ENCODE measurements around the gene LAMA4. TPM values are rescaled to one million over a fixed set of nuclear protein-coding genes. Genes with fewer than 3 reads are reported as not detected.

The LAMA4 gene
- total RNA-seq, 1 donor from 2014 or later: 102 TPM

DNA sequence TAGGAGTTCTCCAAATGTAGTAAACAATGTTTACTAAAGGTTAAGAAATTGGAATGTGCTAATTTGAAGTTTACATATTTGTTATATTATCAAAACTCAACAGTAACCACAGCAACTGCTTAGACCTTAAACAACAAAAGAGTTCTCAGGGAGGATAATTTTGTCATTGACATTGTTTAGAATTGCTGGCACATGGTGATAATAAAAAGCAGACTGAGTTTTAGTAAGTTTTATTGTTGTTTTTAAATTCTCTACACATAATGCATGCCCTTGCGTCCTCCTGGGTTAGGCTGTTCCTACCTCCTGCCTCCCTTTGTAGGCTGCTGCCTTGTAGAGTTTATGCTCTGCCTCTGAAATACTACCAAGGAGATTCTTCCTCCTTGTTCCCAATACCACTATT is 28.7 kb downstream of the LAMA4 start:
- H3K4me1 Mint-ChIP-seq (ENCODE audit: low read depth): peaks cover 26% of the 10 kb centered on the region
- no peak for TF ChIP-seq CTCF (IDR thresholded peaks at IDR 0.05)
- H3K27me3 Mint-ChIP-seq (ENCODE audit: low read depth): no peaks in the 10 kb centered on the region
- no peak overlapping the region for H3K4me3 Mint-ChIP-seq (ENCODE audit: unreplicated experiment)
- peaks cover 2% of the 10 kb centered on the region for H3K36me3 Mint-ChIP-seq (ENCODE audit: low read depth)
- H3K9me3 Mint-ChIP-seq (ENCODE audit: low read depth): no peaks in the 10 kb centered on the region
- H3K27ac Mint-ChIP-seq (ENCODE audit: unreplicated experiment): no peak overlapping the region
- DNase-seq (ENCODE audit: low spot score): no peak

GRCh38 chr6:112224088-112224487 is 30.3 kb downstream of the LAMA4 start:
- H3K4me3 Mint-ChIP-seq (ENCODE audit: unreplicated experiment): no peak overlapping the region
- H3K27ac Mint-ChIP-seq (ENCODE audit: unreplicated experiment): no peak overlapping the region

DNA sequence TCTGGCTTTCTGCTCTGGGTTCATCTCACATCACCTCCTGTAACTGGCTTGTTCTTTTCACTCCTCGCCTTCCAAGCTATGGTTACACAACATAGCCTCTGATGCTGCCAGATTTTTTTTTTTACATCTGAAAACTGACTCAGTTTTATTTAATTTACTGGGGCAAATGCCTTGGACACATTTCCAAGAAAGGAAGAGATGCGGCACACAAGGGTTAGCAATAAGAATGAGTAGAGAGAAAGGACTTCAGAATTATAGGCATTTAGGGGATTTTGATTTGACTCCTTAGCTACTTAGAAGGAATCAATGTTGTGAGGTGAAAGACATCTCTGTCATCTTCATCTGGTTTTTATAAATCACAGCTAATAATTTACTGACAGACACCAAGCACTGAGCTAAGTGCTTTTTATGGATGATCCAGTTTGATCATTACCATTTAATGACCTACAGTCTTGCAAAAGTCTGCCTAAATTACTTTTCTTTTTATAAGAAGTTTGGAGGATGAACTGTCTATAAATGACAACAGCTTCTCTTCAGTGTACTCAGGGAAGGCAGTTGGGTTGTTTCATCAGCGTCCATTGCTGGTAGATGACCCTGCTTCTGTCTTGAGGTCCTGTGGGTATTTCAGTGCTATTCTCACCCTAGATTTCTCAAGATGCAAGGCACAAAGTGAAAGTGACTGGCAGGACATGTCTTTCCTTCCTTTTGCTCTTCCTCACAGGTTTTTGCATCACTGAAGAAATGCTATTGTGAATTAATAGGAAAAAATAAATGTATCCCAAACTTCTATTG is 31.1 kb downstream of the LAMA4 start:
- peaks cover under 1% of the 10 kb centered on the region for H3K36me3 Mint-ChIP-seq (ENCODE audit: low read depth)
- DNase-seq (ENCODE audit: low spot score): no peak
- H3K27ac Mint-ChIP-seq (ENCODE audit: unreplicated experiment): peak overlapping the region; percentile 19
- H3K4me3 Mint-ChIP-seq (ENCODE audit: unreplicated experiment): no peak overlapping the region
- TF ChIP-seq CTCF (IDR thresholded peaks at IDR 0.05): no peak
- peaks cover 26% of the 10 kb centered on the region for H3K4me1 Mint-ChIP-seq (ENCODE audit: low read depth)
- H3K27me3 Mint-ChIP-seq (ENCODE audit: low read depth): no peaks in the 10 kb centered on the region
- no peaks in the 10 kb centered on the region for H3K9me3 Mint-ChIP-seq (ENCODE audit: low read depth)

More at GRCh38 chr6:112224088-112224487, 30.3 kb downstream of the LAMA4 start:
- no peak for TF ChIP-seq CTCF (IDR thresholded peaks at IDR 0.05)
- Mint-ChIP-seq H3K4me1 (ENCODE audit: low read depth) (peaks cover 26% of the 10 kb centered on the region), H3K27me3 (ENCODE audit: low read depth) (no peaks in the 10 kb centered on the region), H3K9me3 (ENCODE audit: low read depth) (no peaks in the 10 kb centered on the region), H3K36me3 (ENCODE audit: low read depth) (peaks cover 2% of the 10 kb centered on the region)
- DNase-seq (ENCODE audit: low spot score): no peak

GRCh38 chr6:112221981-112222852 is 32.1 kb downstream of the LAMA4 start:
- no peak overlapping the region for H3K4me3 Mint-ChIP-seq (ENCODE audit: unreplicated experiment)
- no peak for TF ChIP-seq CTCF (IDR thresholded peaks at IDR 0.05)
- H3K27me3 Mint-ChIP-seq (ENCODE audit: low read depth): no peaks in the 10 kb centered on the region
- H3K9me3 Mint-ChIP-seq (ENCODE audit: low read depth): no peaks in the 10 kb centered on the region
- no peaks in the 10 kb centered on the region for H3K36me3 Mint-ChIP-seq (ENCODE audit: low read depth)
- no peak for DNase-seq (ENCODE audit: low spot score)
- peaks cover 29% of the 10 kb centered on the region for H3K4me1 Mint-ChIP-seq (ENCODE audit: low read depth)
- H3K27ac Mint-ChIP-seq (ENCODE audit: unreplicated experiment): no peak overlapping the region

DNA sequence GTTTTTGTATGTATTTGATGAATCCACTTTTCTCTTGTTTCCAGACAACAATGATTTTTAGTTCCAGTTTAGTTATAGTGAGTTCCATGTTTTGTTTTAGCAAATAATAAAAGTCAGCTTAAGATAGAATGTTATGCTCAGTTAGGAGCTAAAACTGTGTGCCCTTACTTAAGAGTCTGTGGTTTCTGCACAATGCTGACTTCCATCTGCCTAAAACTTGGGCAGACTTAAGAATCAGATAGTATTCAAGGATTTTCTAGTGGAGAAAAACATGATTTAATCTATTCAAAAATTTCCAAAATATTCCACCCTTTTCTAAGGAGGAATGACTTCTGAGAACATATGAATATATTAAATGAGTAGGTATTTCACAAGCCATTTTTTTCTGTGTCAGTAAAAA is 32.8 kb downstream of the LAMA4 start:
- no peak for DNase-seq (ENCODE audit: low spot score)
- no peak overlapping the region for H3K4me3 Mint-ChIP-seq (ENCODE audit: unreplicated experiment)
- TF ChIP-seq CTCF (IDR thresholded peaks at IDR 0.05): no peak
- peaks cover 36% of the 10 kb centered on the region for H3K4me1 Mint-ChIP-seq (ENCODE audit: low read depth)
- H3K36me3 Mint-ChIP-seq (ENCODE audit: low read depth): no peaks in the 10 kb centered on the region
- no peak overlapping the region for H3K27ac Mint-ChIP-seq (ENCODE audit: unreplicated experiment)
- no peaks in the 10 kb centered on the region for H3K27me3 Mint-ChIP-seq (ENCODE audit: low read depth)
- H3K9me3 Mint-ChIP-seq (ENCODE audit: low read depth): no peaks in the 10 kb centered on the region
